Testis (tissue), 2 donors: ENCODE results near the gene ANKRD18B.
"Not testable (repeated sequence)": the region's sequence is repeated elsewhere in the genome, so short reads cannot be mapped to it uniquely, and the experiment has no call there.

Experiments used
- CTCF ChIP-seq, 3 experiments: fragments of 450-650 bp in 2 of 3; fragments of 200-600 bp in 1 of 3; sonication (generic) in 1 of 3; IDR thresholded peaks; one replicate each; pipeline ENCODE4 v1.5.1; 2016 to 2019; ENCODE audit warnings: antibody characterized with exemption in 3 of 3, mild to moderate bottlenecking in 2 of 3, moderate library complexity in 1 of 3
- POLR2A ChIP-seq: fragments of 450-650 bp; IDR thresholded peaks from one replicate; pipeline ENCODE4 v1.6.1; 2017; ENCODE audit warnings: antibody characterized with exemption, mild to moderate bottlenecking, moderate library complexity

DNA sequence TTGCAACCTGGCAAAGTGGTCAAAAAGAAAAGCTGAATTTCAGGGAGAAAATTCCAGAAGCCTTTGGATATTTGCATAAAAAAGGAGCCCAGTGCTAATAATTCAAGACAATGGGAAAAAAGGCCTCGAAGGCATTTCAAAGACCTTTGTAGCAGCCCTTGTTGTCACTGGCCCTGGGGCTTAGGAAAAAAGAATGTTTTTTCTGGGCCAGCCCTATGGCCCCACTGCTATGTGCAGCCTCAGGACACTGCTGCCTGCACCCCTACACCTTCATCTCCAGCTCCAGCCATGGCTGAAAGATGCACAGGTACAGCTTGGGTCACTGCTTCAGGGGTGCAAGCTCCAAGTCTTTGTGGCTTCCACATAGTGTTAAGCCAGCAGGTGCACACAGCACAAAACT is 62.1 kb downstream of the ANKRD18B start:
- not testable (repeated sequence) for TF ChIP-seq CTCF (IDR thresholded peaks at IDR 0.05); POLR2A
